WTC11 (cell line): ENCODE measurements around the gene HYAL2. TPM values are rescaled to one million over a fixed set of nuclear protein-coding genes. Genes with fewer than 3 reads are reported as not detected.

ENCODE experiments used
- ATF1 ChIP-seq: sonication (generic); formaldehyde crosslinking; IDR thresholded peaks from 2 replicates; pipeline ENCODE4 v1.8.1; 2023; ENCODE audit warnings: mild to moderate bottlenecking, moderate library complexity, missing genetic modification reagents
- ATF6 ChIP-seq: sonication (generic); formaldehyde crosslinking; IDR thresholded peaks from 2 replicates; pipeline ENCODE4 v1.8.1; 2023; ENCODE audit warnings: mild to moderate bottlenecking, missing genetic modification reagents
- CREB1 ChIP-seq: sonication (generic); formaldehyde crosslinking; IDR thresholded peaks from 2 replicates; pipeline ENCODE4 v1.8.0; 2023; ENCODE audit warnings: mild to moderate bottlenecking, missing genetic modification reagents
- E2F5 ChIP-seq: sonication (generic); formaldehyde crosslinking; IDR thresholded peaks from 2 replicates; pipeline ENCODE4 v1.8.1; 2022; ENCODE audit warnings: mild to moderate bottlenecking, moderate library complexity, missing genetic modification reagents
- ELF4 ChIP-seq: sonication (generic); formaldehyde crosslinking; IDR thresholded peaks from 2 replicates; pipeline ENCODE4 v1.8.1; 2022; ENCODE audit warnings: low read depth, mild to moderate bottlenecking, moderate library complexity, missing genetic modification reagents
- EMX1 ChIP-seq: fragments of 250-450 bp; sonication (Bioruptor Pico); IDR thresholded peaks from 2 replicates; pipeline ENCODE4 v1.8.0; 2021; ENCODE audit warnings: mild to moderate bottlenecking
- ESRRA ChIP-seq: sonication (generic); formaldehyde crosslinking; IDR thresholded peaks from 2 replicates; pipeline ENCODE4 v1.8.1; 2022; ENCODE audit warnings: mild to moderate bottlenecking, missing genetic modification reagents, borderline replicate concordance
- ETV6 ChIP-seq: sonication (generic); formaldehyde crosslinking; IDR thresholded peaks from 2 replicates; pipeline ENCODE4 v1.8.1; 2022; ENCODE audit warnings: mild to moderate bottlenecking, missing genetic modification reagents
- FOXJ3 ChIP-seq: sonication (generic); formaldehyde crosslinking; IDR thresholded peaks from 2 replicates; pipeline ENCODE4 v1.9.0; 2021; ENCODE audit warnings: missing genetic modification reagents, mild to moderate bottlenecking, borderline replicate concordance
- HMGA2 ChIP-seq: fragments of 250-450 bp; sonication (Bioruptor Pico); IDR thresholded peaks from 2 replicates; pipeline ENCODE4 v1.4.0; 2021; ENCODE audit warnings: mild to moderate bottlenecking, moderate library complexity
- JAZF1 ChIP-seq: fragments of 250-450 bp; sonication (Bioruptor Pico); IDR thresholded peaks from 2 replicates; pipeline ENCODE4 v1.9.0; 2021; ENCODE audit warnings: moderate library complexity, mild to moderate bottlenecking, inconsistent platforms
- JUN ChIP-seq: sonication (generic); formaldehyde crosslinking; IDR thresholded peaks from 2 replicates; pipeline ENCODE4 v1.8.0; 2023; ENCODE audit warnings: mild to moderate bottlenecking, missing genetic modification reagents
- MAX ChIP-seq: sonication (generic); formaldehyde crosslinking; IDR thresholded peaks from 2 replicates; pipeline ENCODE4 v1.8.0; 2022; ENCODE audit warnings: mild to moderate bottlenecking, missing genetic modification reagents
- MYBL2 ChIP-seq: sonication (generic); formaldehyde crosslinking; IDR thresholded peaks from 2 replicates; pipeline ENCODE4 v1.8.1; 2023; ENCODE audit warnings: mild to moderate bottlenecking, moderate library complexity, missing genetic modification reagents
- NR3C1 ChIP-seq: sonication (generic); formaldehyde crosslinking; conservative IDR thresholded peaks from 2 replicates; pipeline ENCODE4 v1.8.1; 2023; ENCODE audit warnings: low read depth, mild to moderate bottlenecking, missing genetic modification reagents
- PRRX2 ChIP-seq: fragments of 250-450 bp; sonication (Bioruptor Pico); IDR thresholded peaks from 2 replicates; pipeline ENCODE4 v1.8.0; 2021; ENCODE audit warnings: mild to moderate bottlenecking
- SMAD3 ChIP-seq: sonication (generic); formaldehyde crosslinking; IDR thresholded peaks from 2 replicates; pipeline ENCODE4 v1.8.0; 2022; ENCODE audit warnings: missing genetic modification reagents, mild to moderate bottlenecking, borderline replicate concordance
- TEAD1 ChIP-seq: sonication (generic); formaldehyde crosslinking; IDR thresholded peaks from 2 replicates; pipeline ENCODE4 v1.8.0; 2022; ENCODE audit warnings: mild to moderate bottlenecking, missing genetic modification reagents
- ZNF121 ChIP-seq: sonication (generic); formaldehyde crosslinking; IDR thresholded peaks from 2 replicates; pipeline ENCODE4 v1.8.0; 2023; ENCODE audit warnings: missing genetic modification reagents
- ZNF219 ChIP-seq: sonication (generic); formaldehyde crosslinking; IDR thresholded peaks from 2 replicates; pipeline ENCODE4 v1.8.0; 2023; ENCODE audit warnings: missing genetic modification reagents, mild to moderate bottlenecking, borderline replicate concordance
- ZNF416 ChIP-seq: fragments of 250-450 bp; sonication (Bioruptor Pico); IDR thresholded peaks from 2 replicates; pipeline ENCODE4 v1.9.0; 2021; ENCODE audit warnings: mild to moderate bottlenecking, inconsistent platforms
- total RNA-seq: library from RNA; stranded (reverse); gene quantifications from 3 replicates; pipeline ENCODE4 v1.2.3, GENCODE V29; 2021
- TF ChIP-seq, protein P1 (sequence below): sonication (generic); formaldehyde crosslinking; IDR thresholded peaks from 2 replicates; pipeline ENCODE4 v1.8.1; 2022; ENCODE audit warnings: missing genetic modification reagents, borderline replicate concordance
- TF ChIP-seq, protein P2 (sequence below): fragments of 250-450 bp; sonication (Bioruptor Pico); conservative IDR thresholded peaks from 2 replicates; pipeline ENCODE4 v1.9.0; 2021; ENCODE audit warnings: mild to moderate bottlenecking
- TF ChIP-seq, protein P3 (sequence below): sonication (generic); formaldehyde crosslinking; IDR thresholded peaks from 2 replicates; pipeline ENCODE4 v1.8.1; 2022; ENCODE audit warnings: low read depth, mild to moderate bottlenecking, moderate library complexity, missing genetic modification reagents, borderline replicate concordance
- TF ChIP-seq, protein P4 (sequence below): sonication (generic); formaldehyde crosslinking; conservative IDR thresholded peaks from 2 replicates; pipeline ENCODE4 v1.8.1; 2022; ENCODE audit warnings: mild to moderate bottlenecking, missing genetic modification reagents
- TF ChIP-seq, protein P5 (sequence below): sonication (generic); formaldehyde crosslinking; conservative IDR thresholded peaks from 2 replicates; pipeline ENCODE4 v1.8.1; 2023; ENCODE audit warnings: mild to moderate bottlenecking, low read depth, missing genetic modification reagents, moderate library complexity
- TF ChIP-seq, protein P6 (sequence below): sonication (generic); formaldehyde crosslinking; IDR thresholded peaks from 2 replicates; pipeline ENCODE4 v1.8.0; 2022; ENCODE audit warnings: mild to moderate bottlenecking, missing genetic modification reagents

HYAL2 gene
- total RNA-seq, 1 experiment from 2014 or later: 58.0 TPM

DNA sequence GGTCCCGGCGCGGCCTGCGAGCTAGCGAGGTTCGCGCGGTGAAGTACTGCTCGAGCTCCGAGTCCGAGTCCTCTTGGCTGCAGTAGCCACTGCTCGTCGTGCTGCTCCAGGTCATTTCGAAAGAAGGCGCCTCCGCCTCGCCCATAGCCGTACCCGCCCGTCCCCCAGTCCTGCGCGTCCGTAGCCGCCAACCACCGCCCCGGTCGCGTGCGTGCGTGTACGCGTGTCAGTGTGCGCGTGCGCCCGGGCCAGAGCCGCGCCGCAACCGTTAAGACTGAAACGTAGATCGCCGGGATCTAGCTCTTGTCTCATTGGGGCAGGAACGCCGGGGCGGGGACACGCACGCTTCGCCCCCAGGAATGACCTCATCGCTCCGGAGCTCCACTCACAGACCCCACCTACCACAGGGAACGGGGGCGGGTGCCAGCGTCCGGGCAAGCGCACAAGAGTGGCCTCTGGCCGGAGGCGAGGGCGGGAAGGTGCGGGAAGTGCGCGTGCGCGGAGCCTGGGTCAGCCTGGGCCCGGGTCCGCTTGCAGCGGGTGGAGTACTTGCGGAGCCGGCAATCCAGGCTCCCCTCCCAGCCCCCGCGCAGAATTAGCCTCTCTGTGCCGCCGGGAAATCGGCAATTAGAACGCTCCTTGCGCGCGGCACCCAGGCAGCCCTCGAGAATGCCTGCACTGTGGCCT, 14.8 kb upstream of the HYAL2 start (continued):
- TF ChIP-seq ZNF219 (no peak), EMX1 (no peak), TEAD1 (peak; percentile 87; the same call in 1 of the 2 replicates), PRRX2 (CRISPR knock-in tag) (0 out of 2 replicates have a peak, but pooled peaks have one; percentile 17), JUN (no peak), FOXJ3 (CRISPR knock-in tag) (no peak), ESRRA (CRISPR knock-in tag) (no peak), ETV6 (CRISPR knock-in tag) (peak; percentile 65; the same call in 1 of the 2 replicates), ELF4 (CRISPR knock-in tag) (no peak), HMGA2 (no peak), ATF1 (CRISPR knock-in tag) (no peak), NR3C1 (CRISPR knock-in tag) (no peak), MYBL2 (CRISPR knock-in tag) (peak; percentile 98), SMAD3 (CRISPR knock-in tag) (peak; percentile 74; the same call in 1 of the 2 replicates), ATF6 (CRISPR knock-in tag) (no peak), MAX (CRISPR knock-in tag) (peak; percentile 95), E2F5 (CRISPR knock-in tag) (peak; percentile 64; the same call in 1 of the 2 replicates), JAZF1 (CRISPR knock-in tag) (no peak), CREB1 (CRISPR knock-in tag) (no peak; the same call in 1 of the 2 replicates), ZNF416 (no peak; the same call in 1 of the 2 replicates), ZNF121 (CRISPR knock-in tag) (no peak)
- TF ChIP-seq, protein P1, sequence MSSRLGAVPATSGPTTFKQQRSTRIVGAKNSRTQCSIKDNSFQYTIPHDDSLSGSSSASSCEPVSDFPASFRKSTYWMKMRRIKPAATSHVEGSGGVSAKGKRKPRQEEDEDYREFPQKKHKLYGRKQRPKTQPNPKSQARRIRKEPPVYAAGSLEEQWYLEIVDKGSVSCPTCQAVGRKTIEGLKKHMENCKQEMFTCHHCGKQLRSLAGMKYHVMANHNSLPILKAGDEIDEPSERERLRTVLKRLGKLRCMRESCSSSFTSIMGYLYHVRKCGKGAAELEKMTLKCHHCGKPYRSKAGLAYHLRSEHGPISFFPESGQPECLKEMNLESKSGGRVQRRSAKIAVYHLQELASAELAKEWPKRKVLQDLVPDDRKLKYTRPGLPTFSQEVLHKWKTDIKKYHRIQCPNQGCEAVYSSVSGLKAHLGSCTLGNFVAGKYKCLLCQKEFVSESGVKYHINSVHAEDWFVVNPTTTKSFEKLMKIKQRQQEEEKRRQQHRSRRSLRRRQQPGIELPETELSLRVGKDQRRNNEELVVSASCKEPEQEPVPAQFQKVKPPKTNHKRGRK: no peak
- TF ChIP-seq, protein P2, sequence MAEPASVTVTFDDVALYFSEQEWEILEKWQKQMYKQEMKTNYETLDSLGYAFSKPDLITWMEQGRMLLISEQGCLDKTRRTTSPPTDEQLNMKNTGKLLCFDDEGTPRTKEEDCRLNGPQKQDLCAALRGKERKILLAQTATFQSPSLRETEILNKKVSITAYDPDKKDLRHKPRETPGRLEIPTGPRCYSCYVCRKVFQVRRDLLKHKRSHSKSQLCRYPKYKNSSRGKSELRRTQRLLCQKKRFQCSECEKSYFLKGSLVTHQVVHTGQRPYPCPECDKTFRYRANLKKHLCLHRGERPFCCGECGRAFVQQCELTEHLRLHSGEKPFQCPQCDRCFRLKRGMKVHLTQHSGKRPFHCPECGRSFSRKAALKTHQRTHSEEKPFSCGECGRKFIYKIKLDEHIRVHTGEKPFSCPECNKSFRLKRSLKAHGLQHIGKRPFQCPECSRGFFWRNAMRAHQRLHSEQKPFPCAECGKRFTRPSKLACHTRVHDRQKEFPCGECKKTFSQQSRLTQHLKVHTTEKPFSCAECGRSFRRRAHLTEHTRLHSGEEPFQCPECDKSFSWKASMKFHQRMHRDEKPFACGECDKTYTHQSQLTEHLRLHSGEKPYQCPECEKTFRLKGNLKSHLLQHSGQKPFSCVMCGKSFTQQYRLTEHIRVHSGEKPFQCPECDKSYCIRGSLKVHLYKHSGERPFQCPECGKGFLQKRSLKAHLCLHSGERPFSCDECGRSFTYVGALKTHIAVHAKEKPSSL (CRISPR knock-in tag): no peak
- TF ChIP-seq, protein P3, sequence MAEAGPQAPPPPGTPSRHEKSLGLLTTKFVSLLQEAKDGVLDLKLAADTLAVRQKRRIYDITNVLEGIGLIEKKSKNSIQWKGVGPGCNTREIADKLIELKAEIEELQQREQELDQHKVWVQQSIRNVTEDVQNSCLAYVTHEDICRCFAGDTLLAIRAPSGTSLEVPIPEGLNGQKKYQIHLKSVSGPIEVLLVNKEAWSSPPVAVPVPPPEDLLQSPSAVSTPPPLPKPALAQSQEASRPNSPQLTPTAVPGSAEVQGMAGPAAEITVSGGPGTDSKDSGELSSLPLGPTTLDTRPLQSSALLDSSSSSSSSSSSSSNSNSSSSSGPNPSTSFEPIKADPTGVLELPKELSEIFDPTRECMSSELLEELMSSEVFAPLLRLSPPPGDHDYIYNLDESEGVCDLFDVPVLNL: no peak; the same call in 1 of the 2 replicates
- TF ChIP-seq, protein P4, sequence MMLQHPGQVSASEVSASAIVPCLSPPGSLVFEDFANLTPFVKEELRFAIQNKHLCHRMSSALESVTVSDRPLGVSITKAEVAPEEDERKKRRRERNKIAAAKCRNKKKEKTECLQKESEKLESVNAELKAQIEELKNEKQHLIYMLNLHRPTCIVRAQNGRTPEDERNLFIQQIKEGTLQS (CRISPR knock-in tag): no peak
- TF ChIP-seq, protein P5, sequence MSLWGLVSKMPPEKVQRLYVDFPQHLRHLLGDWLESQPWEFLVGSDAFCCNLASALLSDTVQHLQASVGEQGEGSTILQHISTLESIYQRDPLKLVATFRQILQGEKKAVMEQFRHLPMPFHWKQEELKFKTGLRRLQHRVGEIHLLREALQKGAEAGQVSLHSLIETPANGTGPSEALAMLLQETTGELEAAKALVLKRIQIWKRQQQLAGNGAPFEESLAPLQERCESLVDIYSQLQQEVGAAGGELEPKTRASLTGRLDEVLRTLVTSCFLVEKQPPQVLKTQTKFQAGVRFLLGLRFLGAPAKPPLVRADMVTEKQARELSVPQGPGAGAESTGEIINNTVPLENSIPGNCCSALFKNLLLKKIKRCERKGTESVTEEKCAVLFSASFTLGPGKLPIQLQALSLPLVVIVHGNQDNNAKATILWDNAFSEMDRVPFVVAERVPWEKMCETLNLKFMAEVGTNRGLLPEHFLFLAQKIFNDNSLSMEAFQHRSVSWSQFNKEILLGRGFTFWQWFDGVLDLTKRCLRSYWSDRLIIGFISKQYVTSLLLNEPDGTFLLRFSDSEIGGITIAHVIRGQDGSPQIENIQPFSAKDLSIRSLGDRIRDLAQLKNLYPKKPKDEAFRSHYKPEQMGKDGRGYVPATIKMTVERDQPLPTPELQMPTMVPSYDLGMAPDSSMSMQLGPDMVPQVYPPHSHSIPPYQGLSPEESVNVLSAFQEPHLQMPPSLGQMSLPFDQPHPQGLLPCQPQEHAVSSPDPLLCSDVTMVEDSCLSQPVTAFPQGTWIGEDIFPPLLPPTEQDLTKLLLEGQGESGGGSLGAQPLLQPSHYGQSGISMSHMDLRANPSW (CRISPR knock-in tag): no peak
- TF ChIP-seq, protein P6, sequence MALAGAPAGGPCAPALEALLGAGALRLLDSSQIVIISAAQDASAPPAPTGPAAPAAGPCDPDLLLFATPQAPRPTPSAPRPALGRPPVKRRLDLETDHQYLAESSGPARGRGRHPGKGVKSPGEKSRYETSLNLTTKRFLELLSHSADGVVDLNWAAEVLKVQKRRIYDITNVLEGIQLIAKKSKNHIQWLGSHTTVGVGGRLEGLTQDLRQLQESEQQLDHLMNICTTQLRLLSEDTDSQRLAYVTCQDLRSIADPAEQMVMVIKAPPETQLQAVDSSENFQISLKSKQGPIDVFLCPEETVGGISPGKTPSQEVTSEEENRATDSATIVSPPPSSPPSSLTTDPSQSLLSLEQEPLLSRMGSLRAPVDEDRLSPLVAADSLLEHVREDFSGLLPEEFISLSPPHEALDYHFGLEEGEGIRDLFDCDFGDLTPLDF: no peak
